GM18499 (cell line): ENCODE results near the gene POC1B.

ENCODE experiments used
- ATAC-seq: cut with Tn5 transposase; IDR thresholded peaks from one replicate; pipeline ENCODE4 v1.9.1; 2021; ENCODE audit warnings: moderate number of reproducible peaks; ENCODE audit not compliant: insufficient read depth, unreplicated experiment

The POC1B gene

GRCh38 chr12:89391726-89392336 lies 134.0 kb downstream of the POC1B start:
- ATAC-seq = no peak

- ATAC-seq = no peak
Measured at GRCh38 chr12:89390802-89391673, 134.8 kb downstream of the POC1B start.

- no peak for ATAC-seq
Measured at GRCh38 chr12:89389755-89390661, 135.8 kb downstream of the POC1B start.

- no peak for ATAC-seq
Measured at GRCh38 chr12:89386138-89386537, 139.7 kb downstream of the POC1B start.

- no peak for ATAC-seq
Measured at GRCh38 chr12:89384807-89385206, 141.0 kb downstream of the POC1B start.

GRCh38 chr12:89384050-89384758 lies 141.6 kb downstream of the POC1B start:
- ATAC-seq = no peak

GRCh38 chr12:89383235-89384049 lies 142.4 kb downstream of the POC1B start:
- no peak for ATAC-seq

GRCh38 chr12:89382328-89382727 lies 143.5 kb downstream of the POC1B start:
- no peak for ATAC-seq

- ATAC-seq = no peak
Measured at GRCh38 chr12:89379839-89380467, 145.9 kb downstream of the POC1B start.

- ATAC-seq = no peak
Measured at GRCh38 chr12:89379148-89379838, 146.6 kb downstream of the POC1B start.

- no peak for ATAC-seq
Measured at GRCh38 chr12:89376844-89377243, 149.0 kb downstream of the POC1B start.

- ATAC-seq = no peak
Measured at GRCh38 chr12:89376202-89376529, 149.7 kb downstream of the POC1B start.

GRCh38 chr12:89373763-89374572 lies 151.9 kb downstream of the POC1B start:
- ATAC-seq = no peak

- no peak for ATAC-seq
Measured at GRCh38 chr12:89372584-89373370, 153.1 kb downstream of the POC1B start.

- no peak for ATAC-seq
Measured at GRCh38 chr12:89370850-89371249, 155.0 kb downstream of the POC1B start.

GRCh38 chr12:89370421-89370831 lies 155.4 kb downstream of the POC1B start:
- ATAC-seq = no peak
